Natural killer cell (primary cell): ENCODE measurements around the gene HK1. TPM values are rescaled to one million over a fixed set of nuclear protein-coding genes. Genes with fewer than 3 reads are reported as not detected.
"Not testable (repeated sequence)": the region's sequence is repeated elsewhere in the genome, so short reads cannot be mapped to it uniquely, and the experiment has no call there.

ENCODE experiments used
- ATAC-seq, 3 donors: fragments of 150-1000 bp in 2 of 3; fragments of 200-7000 bp in 1 of 3; cut with Tn5 transposase; 1 replicate in 1 of 3; 2 replicates in 2 of 3; pipeline ENCODE4 v1.10.0; 2021; ENCODE audit warnings: mild to moderate bottlenecking in 2 of 3, moderate library complexity in 2 of 3
- DNase-seq, 2 donors: peaks; one replicate each; pipeline versions ENCODE4 v3.0.0 to v3.0.0-alpha.2; 2013 to 2021; ENCODE audit warnings: mixed read lengths in 1 of 2
- H3K27ac ChIP-seq: one replicate; pipeline ENCODE4 v1.5.1; 2013; ENCODE audit warnings: mild to moderate bottlenecking, low read length
- H3K27me3 ChIP-seq: one replicate; pipeline ENCODE4 v1.6.1; 2013; ENCODE audit warnings: low read length; ENCODE audit not compliant: control insufficient read depth, insufficient read depth
- H3K36me3 ChIP-seq: one replicate; pipeline ENCODE4 v1.6.1; 2013; ENCODE audit warnings: low read length; ENCODE audit not compliant: control insufficient read depth, insufficient read depth
- H3K4me1 ChIP-seq: one replicate; pipeline ENCODE4 v1.6.1; 2013; ENCODE audit warnings: low read length; ENCODE audit not compliant: control insufficient read depth, insufficient read depth
- H3K4me3 ChIP-seq: one replicate; pipeline ENCODE4 v1.5.1; 2013; ENCODE audit warnings: low read length
- H3K9me3 ChIP-seq: one replicate; pipeline ENCODE4 v1.6.1; 2013; ENCODE audit warnings: low read length; ENCODE audit not compliant: control insufficient read depth, insufficient read depth
- H3K27ac Mint-ChIP-seq, 2 donors: one replicate each; pipeline ENCODE4 v1.8.0; 2022; ENCODE audit warnings: mild to moderate bottlenecking in 2 of 2, mixed read lengths in 2 of 2, moderate library complexity in 1 of 2
- H3K27me3 Mint-ChIP-seq, 2 donors: one replicate each; pipeline ENCODE4 v1.8.0; 2022; ENCODE audit warnings: low read depth in 2 of 2, mixed read lengths in 2 of 2
- H3K36me3 Mint-ChIP-seq: one replicate; pipeline ENCODE4 v1.8.0; 2022; ENCODE audit warnings: mixed read lengths
- H3K4me1 Mint-ChIP-seq, 2 donors: one replicate each; pipeline ENCODE4 v1.8.0; 2022; ENCODE audit warnings: mixed read lengths in 2 of 2
- H3K4me3 Mint-ChIP-seq: one replicate; pipeline ENCODE4 v1.8.0; 2022; ENCODE audit warnings: mild to moderate bottlenecking, moderate library complexity, mixed read lengths
- H3K9me3 Mint-ChIP-seq, 2 donors: one replicate each; pipeline ENCODE4 v1.8.0; 2022; ENCODE audit warnings: mixed read lengths in 2 of 2
- CTCF ChIP-seq: fragments of 200-600 bp; IDR thresholded peaks from one replicate; pipeline ENCODE4 v1.8.0; 2022; ENCODE audit warnings: antibody characterized with exemption
- WGBS: methylation state at CpG from one replicate; pipeline ENCODE4 v1.1.7; 2013; ENCODE audit warnings: missing lambda C conversion rate; ENCODE audit not compliant: insufficient coverage; 5-methylcytosine and 5-hydroxymethylcytosine counted together
- intact Hi-C: fragments of 100-400 bp; cut with micrococcal nuclease; formaldehyde crosslinking; loops from one replicate; pipeline ENCODE4 v1.14.2; 2022
- total RNA-seq, 4 donors: library from RNA; stranded (reverse); fragments of 120-200 nt in 1 of 4; gene quantifications; one replicate each; pipeline versions ENCODE4 v1.2.3 to v1.2.4, GENCODE V29; 2013 to 2022

HK1 gene
- total RNA-seq, 3 donors from 2014 or later (not counting 1 experiment from before 2014, with no cell fraction given): 58.4 to 72.6 (median 69.5) TPM

GRCh38 chr10:69320521-69320920 is 42.2 kb downstream of the HK1 start:
- peaks cover 32 to 40% of the 10 kb centered on the region in 2 donors for H3K4me1 Mint-ChIP-seq
- no peak for ATAC-seq
- intact Hi-C loops: no loop called here
- H3K36me3 Mint-ChIP-seq: no peaks in the 10 kb centered on the region
- WGBS: 93% methylated on average over 3 of the region's 3 CpGs
- Histone ChIP-seq H3K4me1 (peaks cover 35% of the 10 kb centered on the region), H3K27me3 (no peaks in the 10 kb centered on the region), H3K27ac (no peak overlapping the region), H3K9me3 (no peaks in the 10 kb centered on the region), H3K36me3 (no peaks in the 10 kb centered on the region), H3K4me3 (no peak overlapping the region)
- no peak for TF ChIP-seq CTCF
- H3K27ac Mint-ChIP-seq: peak overlapping the region in 1 of 2 donors; percentile 93
- H3K4me3 Mint-ChIP-seq: peak overlapping the region; percentile 65
- H3K27me3 Mint-ChIP-seq: no peaks in the 10 kb centered on the region
- no peaks in the 10 kb centered on the region for H3K9me3 Mint-ChIP-seq
- no peak for DNase-seq

GRCh38 chr10:69321039-69321715 is 42.9 kb downstream of the HK1 start:
- no peaks in the 10 kb centered on the region for H3K9me3 Mint-ChIP-seq
- intact Hi-C loops: no loop called here
- no peaks in the 10 kb centered on the region for H3K36me3 Mint-ChIP-seq
- ATAC-seq (no peak), DNase-seq (no peak)
- H3K4me1 Mint-ChIP-seq: peaks cover 32 to 40% of the 10 kb centered on the region in 2 donors
- H3K27me3 ChIP-seq: no peaks in the 10 kb centered on the region
- H3K4me3 Mint-ChIP-seq: peak overlapping the region; percentile 65
- peaks cover 35% of the 10 kb centered on the region for H3K4me1 ChIP-seq
- no peaks in the 10 kb centered on the region for H3K27me3 Mint-ChIP-seq
- 91% methylated on average over 7 of the region's 10 CpGs for WGBS
- H3K27ac ChIP-seq: no peak overlapping the region
- H3K27ac Mint-ChIP-seq: peak overlapping the region in 1 of 2 donors; percentile 93
- H3K9me3 ChIP-seq: no peaks in the 10 kb centered on the region
- H3K36me3 ChIP-seq: no peaks in the 10 kb centered on the region
- TF ChIP-seq CTCF: no peak
- H3K4me3 ChIP-seq: no peak overlapping the region

GRCh38 chr10:69321865-69322264 is 43.6 kb downstream of the HK1 start:
- 81% methylated on average over 5 of the region's 5 CpGs for WGBS
- no peak for TF ChIP-seq CTCF
- no peak overlapping the region for H3K27ac Mint-ChIP-seq
- Histone ChIP-seq H3K27ac (no peak overlapping the region), H3K36me3 (no peaks in the 10 kb centered on the region), H3K9me3 (no peaks in the 10 kb centered on the region), H3K4me3 (no peak overlapping the region), H3K27me3 (no peaks in the 10 kb centered on the region), H3K4me1 (peaks cover 35% of the 10 kb centered on the region)
- H3K27me3 Mint-ChIP-seq: no peaks in the 10 kb centered on the region
- H3K36me3 Mint-ChIP-seq: no peaks in the 10 kb centered on the region
- intact Hi-C loops: no loop called here
- ATAC-seq: no peak
- H3K9me3 Mint-ChIP-seq: no peaks in the 10 kb centered on the region
- DNase-seq: no peak
- peak overlapping the region; percentile 42 for H3K4me3 Mint-ChIP-seq
- peaks cover 32 to 40% of the 10 kb centered on the region in 2 donors for H3K4me1 Mint-ChIP-seq

- H3K9me3 ChIP-seq, DNase-seq, intact Hi-C loops, H3K36me3 ChIP-seq, H3K9me3 Mint-ChIP-seq, H3K4me3 ChIP-seq, H3K27ac ChIP-seq, H3K4me3 Mint-ChIP-seq, H3K27me3 ChIP-seq, ATAC-seq, H3K36me3 Mint-ChIP-seq, H3K27me3 Mint-ChIP-seq, H3K27ac Mint-ChIP-seq: not testable (repeated sequence)
- H3K4me1 ChIP-seq: peaks cover 33% of the 10 kb centered on the region
- peaks cover 33 to 41% of the 10 kb centered on the region in 2 donors for H3K4me1 Mint-ChIP-seq
- WGBS: 93% methylated on average over 4 of the region's 7 CpGs
These were observed 44.0 kb downstream of the HK1 start for GRCh38 chr10:69322346-69322745.
